Esophagus muscularis mucosa (tissue), 4 donors: ENCODE measurements around the gene AVL9. TPM values are rescaled to one million over a fixed set of nuclear protein-coding genes. Genes with fewer than 3 reads are reported as not detected.
A peak's percentile ranks its signal among the peaks of the same experiment; 100 is the strongest.

Source experiments
- DNase-seq: peaks from one replicate; pipeline ENCODE4 v3.0.0-alpha.2; 2017; ENCODE audit errors: extremely low spot score
- H3K27ac ChIP-seq, 4 donors: fragments of 200-600 bp; sonication (generic); replicated peaks in 1 of 4; 1 replicate in 3 of 4; 2 replicates in 1 of 4; pipeline ENCODE4 v1.5.1; 2016 to 2019; ENCODE audit warnings: mild to moderate bottlenecking in 1 of 4
- H3K27me3 ChIP-seq, 4 donors: fragments of 200-600 bp; sonication (generic); one replicate each; pipeline versions ENCODE4 v1.5.1 to v1.6.0; 2016 to 2019
- H3K36me3 ChIP-seq, 4 donors: fragments of 200-600 bp; sonication (generic); one replicate each; pipeline ENCODE4 v1.5.1; 2016 to 2019
- H3K4me1 ChIP-seq, 4 donors: fragments of 200-600 bp; sonication (generic); one replicate each; pipeline ENCODE4 v1.5.1; 2016 to 2019
- H3K4me3 ChIP-seq, 4 donors: fragments of 200-600 bp; sonication (generic); 1 replicate in 2 of 4; 2 replicates in 2 of 4; pipeline ENCODE4 v1.5.1; 2016 to 2019; ENCODE audit warnings: mild to moderate bottlenecking in 4 of 4, moderate library complexity in 1 of 4
- H3K9me3 ChIP-seq, 4 donors: fragments of 200-600 bp; sonication (generic); 1 replicate in 3 of 4; 2 replicates in 1 of 4; pipeline ENCODE4 v1.5.1; 2016 to 2019
- EP300 ChIP-seq: sonication (generic); formaldehyde crosslinking; IDR thresholded peaks from one replicate; pipeline ENCODE4 v1.6.1; 2017; ENCODE audit warnings: antibody characterized with exemption
- POLR2A ChIP-seq: fragments of 450-650 bp; IDR thresholded peaks from one replicate; pipeline ENCODE4 v1.6.1; 2017; ENCODE audit warnings: antibody characterized with exemption, moderate library complexity, mild to moderate bottlenecking, low read depth
- POLR2AphosphoS5 ChIP-seq, 2 donors: sonication (generic); formaldehyde crosslinking; IDR thresholded peaks; one replicate each; pipeline ENCODE4 v1.6.1; 2017; ENCODE audit warnings: antibody characterized with exemption in 2 of 2
- WGBS: methylation state at CpG from one replicate; pipeline ENCODE4 v1.1.5; 2018; 5-methylcytosine and 5-hydroxymethylcytosine counted together
- intact Hi-C: fragments of 100-400 bp; cut with DNase I; formaldehyde crosslinking; loops from one replicate; pipeline ENCODE4 v1.15.1; 2023
- total RNA-seq, 4 donors: library from RNA; depleted of rRNA; stranded (reverse); fragments of >200 nt; gene quantifications; one replicate each; pipeline versions ENCODE4 v1.1.0 to v1.2.1, GENCODE V29; 2016
- TF ChIP-seq, protein P1 (sequence below), 3 experiments: fragments of 200-600 bp in 2 of 3; fragments of 450-650 bp in 1 of 3; sonication (generic) in 2 of 3; IDR thresholded peaks; one replicate each; pipeline ENCODE4 v1.5.1; 2017 to 2019; ENCODE audit warnings: antibody characterized with exemption in 3 of 3, mild to moderate bottlenecking in 2 of 3, moderate library complexity in 1 of 3

AVL9 gene
- total RNA-seq, 4 donors from 2014 or later = 18.8 to 27.7 (median 21.3) TPM

DNA sequence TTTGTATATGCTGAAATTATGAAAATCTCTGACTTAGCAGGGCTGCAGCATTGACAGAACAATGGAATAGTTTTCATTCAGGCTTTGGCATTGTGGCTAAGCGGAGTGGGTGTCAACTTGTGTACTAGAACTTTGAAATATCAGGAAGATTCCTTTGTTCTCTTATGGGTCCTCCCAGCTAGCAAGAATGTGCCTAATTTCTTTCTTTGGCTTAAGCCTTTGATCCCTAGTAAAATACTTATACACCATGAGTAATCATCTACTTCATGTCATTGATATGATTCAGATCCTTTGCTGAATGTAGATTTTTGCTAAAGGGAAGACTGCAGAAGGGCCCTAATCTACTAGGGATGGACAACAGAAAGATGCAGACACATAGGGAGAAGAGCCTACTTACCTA, 6.2 kb downstream of the AVL9 start:
- peak overlapping the region in 1 of 4 donors; percentile 2 for H3K27ac ChIP-seq
- DNase-seq = no peak
- no peaks in the 10 kb centered on the region for H3K9me3 ChIP-seq
- no peaks in the 10 kb centered on the region for H3K27me3 ChIP-seq
- peaks cover 30 to 46% (median 40%) of the 10 kb centered on the region in 4 donors for H3K4me1 ChIP-seq
- H3K36me3 ChIP-seq = no peaks in the 10 kb centered on the region
- WGBS = 65% methylated on average over 1 of the region's 1 CpG
- TF ChIP-seq, protein P1, sequence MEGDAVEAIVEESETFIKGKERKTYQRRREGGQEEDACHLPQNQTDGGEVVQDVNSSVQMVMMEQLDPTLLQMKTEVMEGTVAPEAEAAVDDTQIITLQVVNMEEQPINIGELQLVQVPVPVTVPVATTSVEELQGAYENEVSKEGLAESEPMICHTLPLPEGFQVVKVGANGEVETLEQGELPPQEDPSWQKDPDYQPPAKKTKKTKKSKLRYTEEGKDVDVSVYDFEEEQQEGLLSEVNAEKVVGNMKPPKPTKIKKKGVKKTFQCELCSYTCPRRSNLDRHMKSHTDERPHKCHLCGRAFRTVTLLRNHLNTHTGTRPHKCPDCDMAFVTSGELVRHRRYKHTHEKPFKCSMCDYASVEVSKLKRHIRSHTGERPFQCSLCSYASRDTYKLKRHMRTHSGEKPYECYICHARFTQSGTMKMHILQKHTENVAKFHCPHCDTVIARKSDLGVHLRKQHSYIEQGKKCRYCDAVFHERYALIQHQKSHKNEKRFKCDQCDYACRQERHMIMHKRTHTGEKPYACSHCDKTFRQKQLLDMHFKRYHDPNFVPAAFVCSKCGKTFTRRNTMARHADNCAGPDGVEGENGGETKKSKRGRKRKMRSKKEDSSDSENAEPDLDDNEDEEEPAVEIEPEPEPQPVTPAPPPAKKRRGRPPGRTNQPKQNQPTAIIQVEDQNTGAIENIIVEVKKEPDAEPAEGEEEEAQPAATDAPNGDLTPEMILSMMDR (IDR thresholded peaks at IDR 0.05) = no peak
- TF ChIP-seq EP300 (no peak), POLR2AphosphoS5 (IDR thresholded peaks at IDR 0.05) (no peak), POLR2A (no peak)
- no peak overlapping the region for H3K4me3 ChIP-seq
- intact Hi-C loops = no loop called here

- Histone ChIP-seq H3K9me3 (no peaks in the 10 kb centered on the region), H3K4me1 (peaks cover 25 to 40% (median 33%) of the 10 kb centered on the region in 4 donors), H3K36me3 (no peaks in the 10 kb centered on the region), H3K4me3 (no peak overlapping the region), H3K27me3 (no peaks in the 10 kb centered on the region), H3K27ac (no peak overlapping the region)
- 65% methylated on average over 4 of the region's 4 CpGs for WGBS
- DNase-seq = no peak
- TF ChIP-seq POLR2A (no peak), EP300 (no peak)
- TF ChIP-seq, protein P1 (IDR thresholded peaks at IDR 0.05) = no peak
- intact Hi-C loops = no loop called here
Observed at GRCh38 chr7:32502728-32503127, 7.4 kb downstream of the AVL9 start.

DNA sequence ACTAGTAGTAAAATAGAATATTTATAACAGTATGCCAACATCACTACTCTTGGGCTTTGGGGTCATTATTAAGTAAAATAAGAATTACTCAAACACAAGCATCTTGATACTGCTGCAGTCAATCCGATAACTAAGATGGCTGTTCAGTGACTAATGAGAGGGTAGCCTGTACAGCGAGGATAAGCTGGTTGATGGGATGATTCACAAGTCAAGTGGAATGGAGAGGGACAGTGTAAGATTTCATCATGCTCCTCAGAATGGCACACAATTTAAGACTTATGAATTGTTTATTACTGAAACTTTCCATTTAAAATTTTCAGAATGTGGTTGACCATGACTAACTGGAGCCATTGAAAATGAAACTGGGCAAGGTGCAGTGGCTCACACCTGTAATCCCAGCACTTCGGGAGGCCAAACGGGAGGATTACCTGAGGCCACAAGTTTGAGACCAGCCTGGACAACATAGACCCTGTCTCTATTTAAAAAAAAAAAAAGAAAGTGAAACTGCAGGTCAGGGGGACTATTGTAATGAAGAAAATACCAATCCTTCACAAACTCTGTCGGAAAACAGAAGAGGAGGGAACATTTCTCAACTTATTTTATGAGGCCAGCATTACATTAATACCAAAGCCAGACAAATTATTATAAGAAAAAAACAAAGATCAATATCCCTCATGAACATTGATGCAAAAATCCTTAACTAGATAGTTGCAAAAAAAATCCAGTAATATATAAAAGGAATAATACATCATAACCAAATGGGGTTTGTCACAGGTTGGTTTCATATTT, 11.2 kb downstream of the AVL9 start:
- no peak overlapping the region for H3K4me3 ChIP-seq
- 90% methylated on average over 5 of the region's 5 CpGs for WGBS
- H3K36me3 ChIP-seq = no peaks in the 10 kb centered on the region
- TF ChIP-seq POLR2A = no peak
- TF ChIP-seq, protein P1 (IDR thresholded peaks at IDR 0.05) = no peak
- no peak for TF ChIP-seq EP300
- TF ChIP-seq POLR2AphosphoS5 (IDR thresholded peaks at IDR 0.05) = no peak
- peaks cover 18 to 30% (median 25%) of the 10 kb centered on the region in 4 donors for H3K4me1 ChIP-seq
- H3K27me3 ChIP-seq = no peaks in the 10 kb centered on the region
- no peak overlapping the region for H3K27ac ChIP-seq
- DNase-seq = no peak
- H3K9me3 ChIP-seq = no peaks in the 10 kb centered on the region
- intact Hi-C loops = no loop called here

DNA sequence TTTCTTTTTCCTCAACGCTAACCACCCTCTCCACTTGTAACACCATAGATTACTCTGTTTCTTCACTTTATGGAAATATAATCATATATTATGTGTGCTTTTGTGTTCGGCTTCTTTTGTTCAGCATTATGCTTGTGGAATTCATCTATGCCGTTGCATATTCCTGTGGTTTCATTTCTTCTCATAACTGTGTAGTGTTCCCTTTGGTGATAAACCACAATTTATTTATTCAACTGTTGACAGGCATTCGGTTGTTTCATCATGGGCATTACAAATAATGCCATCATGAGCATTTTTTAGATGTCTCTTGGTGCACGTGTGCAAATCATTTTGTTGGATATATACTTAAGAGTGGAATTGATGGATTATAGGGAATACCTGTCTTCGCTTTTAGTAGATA, 12.1 kb downstream of the AVL9 start:
- TF ChIP-seq EP300 (no peak), POLR2A (no peak), POLR2AphosphoS5 (IDR thresholded peaks at IDR 0.05) (no peak)
- TF ChIP-seq, protein P1 (IDR thresholded peaks at IDR 0.05) = no peak
- Histone ChIP-seq H3K4me1 (peaks cover 8 to 32% (median 16%) of the 10 kb centered on the region in 4 donors), H3K27ac (no peak overlapping the region), H3K9me3 (no peaks in the 10 kb centered on the region), H3K36me3 (no peaks in the 10 kb centered on the region), H3K27me3 (no peaks in the 10 kb centered on the region), H3K4me3 (no peak overlapping the region)
- 93% methylated on average over 6 of the region's 6 CpGs for WGBS
- intact Hi-C loops = no loop called here
- DNase-seq = no peak
